Fibroblast of skin of left quadriceps (primary cell): ENCODE data around the gene SP8.

ENCODE experiments used
- DNase-seq, 2 experiments: peaks; one replicate each; pipeline ENCODE4 v3.0.0-alpha.2; 2013; ENCODE audit warnings: low read depth in 2 of 2

The SP8 gene

GRCh38 chr7:20754001-20754400, 32.7 kb downstream of the SP8 start:
- no peak for DNase-seq

GRCh38 chr7:20749906-20750305, 36.8 kb downstream of the SP8 start:
- no peak for DNase-seq

- no peak for DNase-seq
These were observed 37.8 kb downstream of the SP8 start for GRCh38 chr7:20748853-20749252.

GRCh38 chr7:20747001-20747400, 39.7 kb downstream of the SP8 start:
- no peak for DNase-seq

- DNase-seq: no peak
These were observed 41.0 kb downstream of the SP8 start for GRCh38 chr7:20745702-20746101.

GRCh38 chr7:20744954-20745446, 41.7 kb downstream of the SP8 start:
- no peak for DNase-seq

- DNase-seq: no peak
These were observed 43.8 kb downstream of the SP8 start for GRCh38 chr7:20742913-20743312.

GRCh38 chr7:20741801-20742200, 44.9 kb downstream of the SP8 start:
- no peak for DNase-seq

- DNase-seq: no peak
These were observed 47.9 kb downstream of the SP8 start for GRCh38 chr7:20738518-20739481.

- no peak for DNase-seq
These were observed 48.7 kb downstream of the SP8 start for GRCh38 chr7:20737840-20738448.

GRCh38 chr7:20735346-20736065, 51.2 kb downstream of the SP8 start:
- no peak for DNase-seq
